GM23248 (cell line): ENCODE data around the gene SET. TPM values are rescaled to one million over a fixed set of nuclear protein-coding genes. Genes with fewer than 3 reads are reported as not detected.

Experiments used
- DNase-seq: peaks from one replicate; pipeline ENCODE4 v3.0.0-alpha.2; 2015
- H2AFZ ChIP-seq: fragments of 200-600 bp; sonication (generic); 2 replicates; pipeline ENCODE4 v1.6.1; 2016; ENCODE audit warnings: antibody characterized with exemption
- H3F3A ChIP-seq: fragments of 200-600 bp; sonication (generic); 2 replicates; pipeline ENCODE4 v1.6.1; 2016; ENCODE audit warnings: mild to moderate bottlenecking, antibody characterized with exemption, mixed run types; ENCODE audit not compliant: insufficient read depth
- H3K27ac ChIP-seq: fragments of 200-600 bp; sonication (generic); 2 replicates; pipeline ENCODE4 v1.5.1; 2016; ENCODE audit warnings: mild to moderate bottlenecking
- H3K27me3 ChIP-seq: fragments of 200-600 bp; sonication (generic); replicated peaks from 2 replicates; pipeline ENCODE4 v1.6.1; 2016; ENCODE audit warnings: mild to moderate bottlenecking; ENCODE audit not compliant: insufficient read depth
- H3K36me3 ChIP-seq: fragments of 200-600 bp; sonication (generic); 2 replicates; pipeline ENCODE4 v1.6.1; 2016; ENCODE audit warnings: low read depth, mild to moderate bottlenecking
- H3K4me1 ChIP-seq: fragments of 200-600 bp; sonication (generic); 2 replicates; pipeline ENCODE4 v1.6.1; 2016; ENCODE audit warnings: mild to moderate bottlenecking; ENCODE audit not compliant: insufficient read depth
- H3K4me2 ChIP-seq: fragments of 200-600 bp; sonication (generic); one replicate; pipeline ENCODE4 v1.6.1; 2016; ENCODE audit warnings: mild to moderate bottlenecking; ENCODE audit not compliant: unreplicated experiment
- H3K4me3 ChIP-seq: fragments of 200-600 bp; sonication (generic); 2 replicates; pipeline ENCODE4 v1.5.1; 2016; ENCODE audit warnings: mild to moderate bottlenecking
- H3K79me2 ChIP-seq: fragments of 200-600 bp; sonication (generic); 2 replicates; pipeline ENCODE4 v1.6.1; 2016; ENCODE audit warnings: mild to moderate bottlenecking; ENCODE audit not compliant: insufficient read depth
- H3K9ac ChIP-seq: fragments of 200-600 bp; sonication (generic); 2 replicates; pipeline ENCODE4 v1.6.1; 2016; ENCODE audit warnings: mild to moderate bottlenecking
- H3K9me2 ChIP-seq: fragments of 200-600 bp; sonication (generic); 2 replicates; pipeline ENCODE4 v1.6.1; 2016; ENCODE audit warnings: mixed run types, mild to moderate bottlenecking, moderate library complexity; ENCODE audit not compliant: insufficient read depth
- H3K9me3 ChIP-seq: fragments of 200-600 bp; sonication (generic); one replicate; pipeline ENCODE4 v1.6.1; 2017; ENCODE audit warnings: low read depth
- H4K20me1 ChIP-seq: fragments of 200-600 bp; sonication (generic); 2 replicates; pipeline ENCODE4 v1.6.0; 2016; ENCODE audit not compliant: insufficient read depth
- EZH2 ChIP-seq: fragments of 200-600 bp; sonication (generic); IDR thresholded peaks from 2 replicates; pipeline ENCODE4 v1.6.1; 2018; ENCODE audit warnings: antibody characterized with exemption, mild to moderate bottlenecking; ENCODE audit not compliant: insufficient read depth, poor library complexity, severe bottlenecking
- EZH2phosphoT487 ChIP-seq: fragments of 200-600 bp; sonication (generic); IDR thresholded peaks from 2 replicates; pipeline ENCODE4 v1.6.1; 2018; ENCODE audit warnings: antibody characterized with exemption, moderate library complexity, mild to moderate bottlenecking, low read depth; ENCODE audit not compliant: insufficient read depth
- WGBS, 2 experiments: methylation state at CpG; one replicate each; pipeline ENCODE4 v1.1.6; 2015 to 2017; ENCODE audit warnings: low lambda C conversion rate in 2 of 2, low coverage in 1 of 2; ENCODE audit errors: missing lambda C conversion rate in 2 of 2; 5-methylcytosine and 5-hydroxymethylcytosine counted together
- in situ Hi-C: fragments of 300-500 bp; cut with MboI; formaldehyde crosslinking; loops from 2 replicates; pipeline ENCODE4 v1.15.0; 2020
- polyA plus RNA-seq: library from polyadenylated mRNA; unstranded; fragments of >200 nt; fragmentation: Nextera tagmentation; extraction: Ambion mirVana; gene quantifications from 2 replicates; pipeline ENCODE4 v1.2.1, GENCODE V29; 2016
- total RNA-seq: library from RNA; depleted of rRNA; stranded (reverse); fragments of >200 nt; shearing (Covaris generic); gene quantifications from 2 replicates; pipeline ENCODE4 v1.2.3, GENCODE V29; 2014

Gene SET
- total and polyA plus RNA-seq, 2 experiments from 2014 or later, result 175 to 283 TPM

DNA sequence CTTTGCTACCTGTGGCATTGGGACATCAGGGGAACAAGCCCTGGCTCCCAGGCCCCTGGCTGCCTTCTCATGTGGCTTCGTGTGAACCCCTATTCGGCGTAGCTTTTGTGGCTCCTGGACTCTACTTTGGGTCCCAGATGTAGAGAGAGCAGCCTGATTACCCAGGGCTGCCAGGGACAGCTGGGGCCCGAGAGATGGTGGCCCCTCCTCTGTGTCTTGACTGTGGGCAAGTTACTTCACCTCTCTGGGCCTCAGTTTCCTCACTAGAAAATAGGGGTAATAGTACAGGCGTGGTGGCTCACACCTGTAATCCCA is 15.3 kb downstream of the SET start:
- Histone ChIP-seq H3K9ac (no peak overlapping the region), H4K20me1 (no peaks in the 10 kb centered on the region), H3K4me1 (no peaks in the 10 kb centered on the region), H3K9me3 (no peaks in the 10 kb centered on the region), H3K79me2 (no peaks in the 10 kb centered on the region), H3K27me3 (no peaks in the 10 kb centered on the region), H3K27ac (no peak overlapping the region), H3K36me3 (no peaks in the 10 kb centered on the region), H3K9me2 (no peaks in the 10 kb centered on the region), H3K4me2 (no peak overlapping the region), H2AFZ (no peak overlapping the region), H3K4me3 (no peak overlapping the region), H3F3A (no peaks in the 10 kb centered on the region)
- WGBS, 2 experiments, result 84 to 87% methylated on average over 5 of the region's 5 CpGs
- no peak for TF ChIP-seq EZH2phosphoT487
- TF ChIP-seq EZH2, result no peak
- in situ Hi-C loops, result no loop called here
- DNase-seq, result no peak

DNA sequence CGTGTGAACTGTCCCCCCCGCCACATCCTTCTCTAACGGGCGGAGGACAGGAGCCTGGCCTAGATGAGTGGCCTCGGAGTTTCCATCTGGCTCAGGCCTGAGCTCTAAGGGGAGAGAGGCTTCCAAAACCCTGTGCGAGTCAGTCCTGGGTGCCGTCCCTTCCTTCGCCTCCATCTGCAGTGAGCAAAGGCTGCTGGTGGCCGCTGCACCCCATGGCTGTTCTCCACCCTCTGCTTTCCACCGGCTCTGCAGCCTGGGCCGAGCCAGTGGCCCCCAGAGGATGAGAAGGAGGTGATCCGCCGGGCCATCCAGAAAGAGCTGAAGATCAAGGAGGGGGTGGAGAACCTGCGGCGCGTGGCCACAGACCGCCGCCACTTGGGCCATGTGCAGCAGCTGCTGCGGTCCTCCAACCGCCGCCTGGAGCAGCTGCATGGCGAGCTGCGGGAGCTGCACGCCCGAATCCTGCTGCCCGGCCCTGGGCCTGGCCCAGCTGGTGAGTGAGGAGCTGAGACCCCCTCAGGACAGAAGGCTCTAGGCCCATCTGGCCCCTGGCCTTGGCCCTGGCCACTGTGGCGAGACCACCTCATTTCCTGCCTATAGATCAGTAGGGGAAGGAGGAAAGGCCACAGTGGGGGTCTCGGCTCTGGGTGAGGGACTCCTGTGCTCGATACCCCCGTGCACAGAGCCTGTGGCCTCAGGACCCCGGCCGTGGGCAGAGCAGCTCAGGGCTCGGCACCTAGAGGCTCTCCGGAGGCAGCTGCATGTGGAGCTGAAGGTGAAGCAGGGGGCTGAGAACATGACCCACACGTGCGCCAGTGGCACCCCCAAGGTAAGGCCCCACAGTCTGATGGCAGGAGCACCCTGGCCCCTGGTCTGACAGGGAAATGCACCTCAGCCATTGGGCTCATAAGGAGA is 16.3 kb downstream of the SET start:
- Histone ChIP-seq H3K79me2 (no peaks in the 10 kb centered on the region), H3K9me2 (no peaks in the 10 kb centered on the region), H2AFZ (no peak overlapping the region), H3K9ac (no peak overlapping the region), H3F3A (no peaks in the 10 kb centered on the region), H3K27ac (no peak overlapping the region), H3K9me3 (no peaks in the 10 kb centered on the region), H3K27me3 (no peaks in the 10 kb centered on the region), H3K4me3 (no peak overlapping the region), H4K20me1 (no peaks in the 10 kb centered on the region), H3K4me1 (no peaks in the 10 kb centered on the region), H3K4me2 (no peak overlapping the region), H3K36me3 (no peaks in the 10 kb centered on the region)
- in situ Hi-C loops, result no loop called here
- WGBS, 2 experiments, result 90 to 91% methylated on average over 32 to 34 of the region's 36 CpGs
- no peak for TF ChIP-seq EZH2
- no peak for TF ChIP-seq EZH2phosphoT487
- no peak for DNase-seq

DNA sequence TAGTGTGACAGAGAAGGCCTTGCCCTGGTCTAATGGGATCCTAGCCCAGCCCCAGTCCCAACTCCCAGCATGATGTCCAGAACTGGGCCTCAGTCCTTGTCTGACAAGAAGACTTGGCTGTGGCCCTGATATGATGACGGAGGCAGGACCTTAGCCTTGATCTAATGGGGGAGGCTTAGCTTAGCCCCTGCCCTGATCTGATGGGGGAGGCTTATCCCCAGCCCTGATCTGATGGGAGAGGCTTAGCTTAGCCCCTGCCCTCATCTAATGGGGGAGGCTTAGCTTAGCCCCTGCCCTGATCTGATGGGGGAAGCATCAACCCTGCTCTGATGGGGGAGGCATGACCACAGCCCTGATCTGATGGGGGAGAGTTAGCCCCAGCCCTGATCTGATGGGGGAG is 17.0 kb downstream of the SET start:
- Histone ChIP-seq H2AFZ (no peak overlapping the region), H3K4me3 (no peak overlapping the region), H4K20me1 (no peaks in the 10 kb centered on the region), H3K4me1 (no peaks in the 10 kb centered on the region), H3K36me3 (no peaks in the 10 kb centered on the region), H3K27ac (no peak overlapping the region), H3K9ac (no peak overlapping the region), H3K4me2 (no peak overlapping the region), H3K27me3 (no peaks in the 10 kb centered on the region), H3K79me2 (no peaks in the 10 kb centered on the region), H3K9me2 (no peaks in the 10 kb centered on the region), H3K9me3 (no peaks in the 10 kb centered on the region), H3F3A (no peaks in the 10 kb centered on the region)
- 100% methylated on average over 1 of the region's 1 CpG for WGBS, 2 experiments
- TF ChIP-seq EZH2phosphoT487 (no peak), EZH2 (no peak)
- DNase-seq, result no peak
- in situ Hi-C loops, result no loop called here

DNA sequence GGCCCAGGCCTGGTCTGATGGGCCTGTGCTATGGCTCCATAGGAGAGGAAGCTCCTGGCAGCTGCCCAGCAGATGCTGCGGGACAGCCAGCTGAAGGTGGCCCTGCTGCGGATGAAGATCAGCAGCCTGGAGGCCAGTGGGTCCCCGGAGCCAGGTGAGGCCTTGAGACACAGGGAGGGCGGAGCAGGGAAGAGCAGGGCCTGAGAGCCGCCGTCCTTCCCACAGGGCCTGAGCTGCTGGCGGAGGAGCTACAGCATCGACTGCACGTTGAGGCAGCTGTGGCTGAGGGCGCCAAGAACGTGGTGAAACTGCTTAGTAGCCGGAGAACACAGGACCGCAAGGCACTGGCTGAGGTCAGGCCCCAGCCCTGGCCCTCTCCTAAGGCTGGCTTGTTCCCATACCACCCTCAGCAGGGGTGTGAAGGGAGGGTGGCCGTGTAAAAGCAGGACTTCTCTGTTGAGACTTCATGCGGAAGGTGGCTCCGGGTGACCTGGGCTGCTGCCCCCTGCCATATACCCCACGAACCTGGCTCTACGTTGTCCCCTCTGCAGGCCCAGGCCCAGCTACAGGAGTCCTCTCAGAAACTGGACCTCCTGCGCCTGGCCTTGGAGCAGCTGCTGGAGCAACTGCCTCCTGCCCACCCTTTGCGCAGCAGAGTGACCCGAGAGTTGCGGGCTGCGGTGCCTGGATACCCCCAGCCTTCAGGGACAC is 17.8 kb downstream of the SET start:
- H4K20me1 ChIP-seq, result no peaks in the 10 kb centered on the region
- no peak for DNase-seq
- H3F3A ChIP-seq, result no peaks in the 10 kb centered on the region
- in situ Hi-C loops, result no loop called here
- no peak overlapping the region for H2AFZ ChIP-seq
- 86 to 90% methylated on average over 23 of the region's 23 CpGs for WGBS, 2 experiments
- no peaks in the 10 kb centered on the region for H3K27me3 ChIP-seq
- no peaks in the 10 kb centered on the region for H3K9me2 ChIP-seq
- TF ChIP-seq EZH2phosphoT487, result no peak
- TF ChIP-seq EZH2, result no peak
- no peaks in the 10 kb centered on the region for H3K79me2 ChIP-seq
- no peak overlapping the region for H3K4me3 ChIP-seq
- no peaks in the 10 kb centered on the region for H3K4me1 ChIP-seq
- H3K27ac ChIP-seq, result no peak overlapping the region
- no peaks in the 10 kb centered on the region for H3K36me3 ChIP-seq
- no peaks in the 10 kb centered on the region for H3K9me3 ChIP-seq
- H3K9ac ChIP-seq, result no peak overlapping the region
- no peak overlapping the region for H3K4me2 ChIP-seq
